Fibroblast of lung (primary cell): Measurements from ENCODE around the gene ASPRV1.

Experiments used
- CTCF ChIP-seq, 2 donors: IDR thresholded peaks in 1 of 2; conservative IDR thresholded peaks in 1 of 2; 1 replicate in 1 of 2; 2 replicates in 1 of 2; pipeline ENCODE4 v1.5.1; 2011 to 2012; ENCODE audit warnings: low read length in 2 of 2, control low read depth in 1 of 2, inconsistent platforms in 1 of 2, low read depth in 1 of 2, mild to moderate bottlenecking in 1 of 2
- EZH2 ChIP-seq: IDR thresholded peaks from 2 replicates; pipeline ENCODE4 v1.5.1; 2012; ENCODE audit warnings: low read length, control low read depth, mild to moderate bottlenecking; ENCODE audit errors: missing control alignments

- no peak for TF ChIP-seq CTCF (conservative IDR thresholded peaks at IDR 0.05 in 1 of 2, IDR thresholded peaks at IDR 0.05 in 1 of 2; ENCODE audit: low read depth in 1 of 2, low read length in 2 of 2)
- no peak for TF ChIP-seq EZH2
Measured at GRCh38 chr2:70008290-70008689, 46.9 kb upstream of the ASPRV1 start.
